Upper lobe of left lung (tissue), 6 donors: ENCODE data around the gene RABGEF1. TPM values are rescaled to one million over a fixed set of nuclear protein-coding genes. Genes with fewer than 3 reads are reported as not detected.
"Not testable (repeated sequence)": the region's sequence is repeated elsewhere in the genome, so short reads cannot be mapped to it uniquely, and the experiment has no call there.

Experiments used
- ATAC-seq, 2 donors: fragments of 200-7000 bp; cut with Tn5 transposase; one replicate each; pipeline ENCODE4 v1.9.1; 2022; ENCODE audit warnings: mild to moderate bottlenecking in 2 of 2, moderate library complexity in 2 of 2; ENCODE audit not compliant: low FRiP score in 2 of 2
- DNase-seq, 2 donors: peaks; one replicate each; pipeline ENCODE4 v3.0.0-alpha.2; 2019 to 2020
- H3K27ac ChIP-seq, 4 donors: fragments of 200-600 bp; sonication (generic); one replicate each; pipeline ENCODE4 v1.5.1; 2016 to 2019
- H3K27me3 ChIP-seq, 4 donors: fragments of 200-600 bp; sonication (generic); one replicate each; pipeline ENCODE4 v1.5.1; 2017 to 2019
- H3K36me3 ChIP-seq, 4 donors: fragments of 200-600 bp; sonication (generic); one replicate each; pipeline ENCODE4 v1.5.1; 2016 to 2019
- H3K4me1 ChIP-seq, 4 donors: fragments of 200-600 bp; sonication (generic); one replicate each; pipeline ENCODE4 v1.5.1; 2018 to 2019
- H3K4me3 ChIP-seq, 4 donors: fragments of 200-600 bp; sonication (generic); one replicate each; pipeline ENCODE4 v1.5.1; 2017 to 2019; ENCODE audit warnings: mild to moderate bottlenecking in 2 of 4, moderate library complexity in 1 of 4
- H3K9me3 ChIP-seq, 4 donors: fragments of 200-600 bp; sonication (generic); one replicate each; pipeline ENCODE4 v1.5.1; 2018 to 2019
- CTCF ChIP-seq, 6 experiments: fragments of 450-650 bp in 4 of 6; fragments of 200-600 bp in 2 of 6; sonication (generic) in 2 of 6; IDR thresholded peaks; one replicate each; pipeline ENCODE4 v1.5.1; 2016 to 2019; ENCODE audit warnings: antibody characterized with exemption in 6 of 6
- EP300 ChIP-seq, 4 donors: sonication (generic); formaldehyde crosslinking; IDR thresholded peaks; one replicate each; pipeline ENCODE4 v1.5.1; 2017; ENCODE audit warnings: antibody characterized with exemption in 4 of 4, control low read depth in 2 of 4
- POLR2A ChIP-seq, 4 donors: fragments of 450-650 bp; IDR thresholded peaks; one replicate each; pipeline ENCODE4 v1.5.1; 2016 to 2017; ENCODE audit warnings: antibody characterized with exemption in 4 of 4, mild to moderate bottlenecking in 2 of 4
- POLR2AphosphoS5 ChIP-seq, 2 donors: sonication (generic); formaldehyde crosslinking; IDR thresholded peaks; one replicate each; pipeline ENCODE4 v1.5.1; 2017; ENCODE audit warnings: antibody characterized with exemption in 2 of 2
- WGBS, 2 donors: methylation state at CpG; one replicate each; pipeline ENCODE4 v1.1.5; 2017 to 2018; 5-methylcytosine and 5-hydroxymethylcytosine counted together
- total RNA-seq, 6 donors: library from RNA; depleted of rRNA in 4 of 6; stranded (reverse); fragments of >200 nt in 4 of 6; gene quantifications; one replicate each; pipeline versions ENCODE4 v1.1.0 to v1.2.1, GENCODE V29; 2016 to 2021
- donor health status: DM: no; HTN: no; CAD: no; lungs with moderate emphysema.
- donor health status: DM: no; HTN: yes; CAD: no; lungs with severe emphysema.

The RABGEF1 gene
- total RNA-seq = 10 to 100 TPM; 20.7 to 35.6 (median 30.3) TPM

- H3K4me1 ChIP-seq = peaks cover 11 to 55% (median 17%) of the 10 kb centered on the region in 4 donors
Observed at GRCh38 chr7:66740302-66740979, at the start of gene RABGEF1. Gene RABGEF1 (plus strand): TSS chr7:66740733. CDS start chr7:66771900, 31,167 bp downstream.

GRCh38 chr7:66693331-66693730, 47.2 kb upstream of the RABGEF1 start:
- Histone ChIP-seq H3K36me3 (peaks cover 0 to 10% (median 0%) of the 10 kb centered on the region in 4 donors), H3K27me3 (no peaks in the 10 kb centered on the region), H3K4me3 (no peak overlapping the region), H3K27ac (no peak overlapping the region), H3K4me1 (peaks cover 0 to 3% (median 0%) of the 10 kb centered on the region in 4 donors), H3K9me3 (no peaks in the 10 kb centered on the region)
- TF ChIP-seq POLR2AphosphoS5 (IDR thresholded peaks at IDR 0.05) (no peak), POLR2A (IDR thresholded peaks at IDR 0.05) (no peak), EP300 (IDR thresholded peaks at IDR 0.05) (no peak), CTCF (IDR thresholded peaks at IDR 0.05) (no peak)
- no peak for DNase-seq
- no peak for ATAC-seq
- WGBS, 2 donors = 65 to 70% methylated on average over 4 of the region's 4 CpGs

More at GRCh38 chr7:66740302-66740979, at the start of gene RABGEF1:
- DNase-seq (peak; percentile 97 to 99), ATAC-seq (peak; percentile 97)
- TF ChIP-seq CTCF (IDR thresholded peaks at IDR 0.05) = no peak
- TF ChIP-seq POLR2AphosphoS5 (IDR thresholded peaks at IDR 0.05) = peak; percentile 98 to 99
- TF ChIP-seq POLR2A (IDR thresholded peaks at IDR 0.05) = peak in 3 of 4 donors; percentile 84 to 95 (median 93)
- peak in 1 of 4 donors; percentile 82 for TF ChIP-seq EP300 (IDR thresholded peaks at IDR 0.05)
- 1% methylated on average over 27 to 59 of the region's 85 CpGs for WGBS, 2 donors
- Histone ChIP-seq H3K4me3 (peak within 1 kb of the TSS; percentile 66 to 95 (median 81)), H3K27me3 (no peaks in the 10 kb centered on the region), H3K36me3 (no peaks in the 10 kb centered on the region), H3K27ac (peak within 1 kb of the TSS; percentile 97 to 99 (median 98)), H3K9me3 (peaks cover 0 to 8% (median 6%) of the 10 kb centered on the region in 4 donors)

GRCh38 chr7:66694286-66694685, 46.2 kb upstream of the RABGEF1 start:
- ATAC-seq = no peak

GRCh38 chr7:66695417-66695816, 45.1 kb upstream of the RABGEF1 start:
- WGBS, 2 donors = 85 to 98% methylated on average over 7 of the region's 7 CpGs
- not testable (repeated sequence) for H3K27ac ChIP-seq

More at GRCh38 chr7:66694286-66694685, 46.2 kb upstream of the RABGEF1 start:
- Histone ChIP-seq H3K9me3 (no peaks in the 10 kb centered on the region), H3K27ac (no peak overlapping the region), H3K36me3 (peaks cover 0 to 10% (median 0%) of the 10 kb centered on the region in 4 donors), H3K27me3 (no peaks in the 10 kb centered on the region), H3K4me3 (no peak overlapping the region), H3K4me1 (peaks cover 0 to 3% (median 0%) of the 10 kb centered on the region in 4 donors)
- TF ChIP-seq EP300 (IDR thresholded peaks at IDR 0.05) (no peak), POLR2A (IDR thresholded peaks at IDR 0.05) (no peak), POLR2AphosphoS5 (IDR thresholded peaks at IDR 0.05) (no peak), CTCF (IDR thresholded peaks at IDR 0.05) (no peak)
- 94 to 97% methylated on average over 11 of the region's 11 CpGs for WGBS, 2 donors
- peak in 1 of 2 donors; percentile 70 for DNase-seq

GRCh38 chr7:66696134-66696533, 44.4 kb upstream of the RABGEF1 start:
- 90 to 96% methylated on average over 5 of the region's 5 CpGs for WGBS, 2 donors
- not testable (repeated sequence) for ATAC-seq, H3K36me3 ChIP-seq, DNase-seq, H3K4me3 ChIP-seq, H3K27me3 ChIP-seq, H3K27ac ChIP-seq, H3K9me3 ChIP-seq, H3K4me1 ChIP-seq

More at GRCh38 chr7:66695417-66695816, 45.1 kb upstream of the RABGEF1 start:
- not testable (repeated sequence) for DNase-seq, H3K9me3 ChIP-seq, H3K4me3 ChIP-seq, ATAC-seq, H3K4me1 ChIP-seq, H3K36me3 ChIP-seq, H3K27me3 ChIP-seq
